ENCODE measurements around the gene ATG10.

DNA sequence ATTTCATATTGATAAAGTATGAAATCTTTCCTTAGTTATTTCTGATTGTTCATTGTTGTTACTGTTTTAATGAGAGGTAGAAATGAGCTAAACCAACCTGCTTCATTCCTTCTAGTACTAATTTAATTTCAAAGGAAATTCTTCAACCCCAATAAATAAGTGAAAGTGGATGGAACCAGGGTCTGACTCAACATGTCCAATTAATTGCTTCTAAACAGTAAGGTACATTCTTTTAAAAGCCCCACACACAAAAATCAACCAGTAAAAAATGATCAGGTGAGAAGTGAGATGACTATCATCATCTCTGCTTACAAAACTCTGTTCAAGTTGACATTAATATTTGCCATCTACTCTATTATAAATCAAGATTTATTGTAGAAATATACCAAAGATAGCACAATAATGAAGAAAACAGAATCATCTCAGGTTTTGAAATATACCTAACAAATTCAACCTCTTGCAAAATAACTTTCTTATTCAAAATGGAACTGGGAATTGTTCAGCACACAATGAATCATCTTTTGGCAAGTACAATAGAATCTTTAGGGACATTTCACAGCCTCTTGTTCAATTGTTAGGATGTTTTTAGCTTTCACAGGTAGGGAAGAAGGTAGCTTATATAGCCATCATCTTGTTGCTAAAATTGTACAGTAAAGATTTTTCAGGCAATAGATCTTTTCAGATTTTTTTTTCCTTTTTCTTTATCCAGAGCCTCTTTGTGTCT lies 191.8 kb downstream of the ATG10 start:
- TF ChIP-seq, protein P1, sequence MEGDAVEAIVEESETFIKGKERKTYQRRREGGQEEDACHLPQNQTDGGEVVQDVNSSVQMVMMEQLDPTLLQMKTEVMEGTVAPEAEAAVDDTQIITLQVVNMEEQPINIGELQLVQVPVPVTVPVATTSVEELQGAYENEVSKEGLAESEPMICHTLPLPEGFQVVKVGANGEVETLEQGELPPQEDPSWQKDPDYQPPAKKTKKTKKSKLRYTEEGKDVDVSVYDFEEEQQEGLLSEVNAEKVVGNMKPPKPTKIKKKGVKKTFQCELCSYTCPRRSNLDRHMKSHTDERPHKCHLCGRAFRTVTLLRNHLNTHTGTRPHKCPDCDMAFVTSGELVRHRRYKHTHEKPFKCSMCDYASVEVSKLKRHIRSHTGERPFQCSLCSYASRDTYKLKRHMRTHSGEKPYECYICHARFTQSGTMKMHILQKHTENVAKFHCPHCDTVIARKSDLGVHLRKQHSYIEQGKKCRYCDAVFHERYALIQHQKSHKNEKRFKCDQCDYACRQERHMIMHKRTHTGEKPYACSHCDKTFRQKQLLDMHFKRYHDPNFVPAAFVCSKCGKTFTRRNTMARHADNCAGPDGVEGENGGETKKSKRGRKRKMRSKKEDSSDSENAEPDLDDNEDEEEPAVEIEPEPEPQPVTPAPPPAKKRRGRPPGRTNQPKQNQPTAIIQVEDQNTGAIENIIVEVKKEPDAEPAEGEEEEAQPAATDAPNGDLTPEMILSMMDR (IDR thresholded peaks at IDR 0.05): no peak
- TF ChIP-seq EZH2 (IDR thresholded peaks at IDR 0.05; ENCODE audit: borderline replicate concordance, insufficient read depth, low read depth, low read length, poor library complexity, severe bottlenecking): no peak
